ENCODE data around the gene TSFM.
"Not testable (repeated sequence)": the region's sequence is repeated elsewhere in the genome, so short reads cannot be mapped to it uniquely, and the experiment has no call there.

Gene TSFM

GRCh38 chr12:57772429-57773322 lies 9.9 kb upstream of the TSFM start, which contains the start of gene EEF1AKMT3:
EEF1AKMT3 (plus strand) TSS chr12:57772614; CDS start chr12:57772725, 111 bp downstream.
- Histone ChIP-seq H3K9me3 (no peaks in the 10 kb centered on the region), H3K4me3 (ENCODE audit: low read depth, low read length) (peak within 1 kb of the TSS; percentile 96), H3K36me3 (peaks cover 24% of the 10 kb centered on the region), H3K27me3 (no peaks in the 10 kb centered on the region), H3K4me1 (no peaks in the 10 kb centered on the region)
- DNase-seq: peak; percentile 71
- no peak for TF ChIP-seq CTCF (IDR thresholded peaks at IDR 0.05; ENCODE audit: low read depth, low read length)

GRCh38 chr12:57774634-57775033 lies 8.0 kb upstream of the TSFM start:
- H3K4me3 ChIP-seq (ENCODE audit: low read depth, low read length); DNase-seq; H3K4me1 ChIP-seq; H3K9me3 ChIP-seq; H3K27me3 ChIP-seq: not testable (repeated sequence)
- peaks cover 14% of the 10 kb centered on the region for H3K36me3 ChIP-seq

- no peak for DNase-seq
- peaks cover 10% of the 10 kb centered on the region for H3K36me3 ChIP-seq
- no peak for TF ChIP-seq CTCF (IDR thresholded peaks at IDR 0.05; ENCODE audit: low read depth, low read length)
- H3K9me3 ChIP-seq: no peaks in the 10 kb centered on the region
- no peaks in the 10 kb centered on the region for H3K27me3 ChIP-seq
- H3K4me3 ChIP-seq (ENCODE audit: low read depth, low read length): no peak overlapping the region
- no peaks in the 10 kb centered on the region for H3K4me1 ChIP-seq
Measured at GRCh38 chr12:57775044-57775443, 7.5 kb upstream of the TSFM start.

- TF ChIP-seq CTCF (IDR thresholded peaks at IDR 0.05; ENCODE audit: low read depth, low read length): 0 out of 2 replicates have a peak, but pooled peaks have one; percentile 5
- no peak for DNase-seq
- no peaks in the 10 kb centered on the region for H3K9me3 ChIP-seq
- H3K36me3 ChIP-seq: peaks cover 3% of the 10 kb centered on the region
- H3K27me3 ChIP-seq: no peaks in the 10 kb centered on the region
- no peak overlapping the region for H3K4me3 ChIP-seq (ENCODE audit: low read depth, low read length)
- no peaks in the 10 kb centered on the region for H3K4me1 ChIP-seq
Measured at GRCh38 chr12:57775563-57776246, 6.9 kb upstream of the TSFM start.

- Histone ChIP-seq H3K27me3 (no peaks in the 10 kb centered on the region), H3K4me1 (no peaks in the 10 kb centered on the region), H3K9me3 (no peaks in the 10 kb centered on the region), H3K4me3 (ENCODE audit: low read depth, low read length) (no peak overlapping the region), H3K36me3 (no peaks in the 10 kb centered on the region)
- TF ChIP-seq CTCF (IDR thresholded peaks at IDR 0.05; ENCODE audit: low read depth, low read length): no peak
- no peak for DNase-seq
Measured at GRCh38 chr12:57776247-57776587, 6.4 kb upstream of the TSFM start.

GRCh38 chr12:57777367-57777766 lies 5.2 kb upstream of the TSFM start:
- H3K36me3 ChIP-seq: no peaks in the 10 kb centered on the region
- no peak overlapping the region for H3K4me3 ChIP-seq (ENCODE audit: low read depth, low read length)
- DNase-seq: no peak
- no peaks in the 10 kb centered on the region for H3K4me1 ChIP-seq
- TF ChIP-seq CTCF (IDR thresholded peaks at IDR 0.05; ENCODE audit: low read depth, low read length): no peak
- H3K27me3 ChIP-seq: no peaks in the 10 kb centered on the region
- H3K9me3 ChIP-seq: no peaks in the 10 kb centered on the region

Measured in BE2C (cell line).